Stimulated activated CD8-positive, alpha-beta memory T cell treated with anti-CD3 and anti-CD28 coated beads, Interleukin-15, amount 100 ng/mL, for 48 hours (primary cell): ENCODE results near the gene SMARCA4.
A peak's percentile ranks its signal among the peaks of the same experiment; 100 is the strongest.

Experiments
- DNase-seq, 2 donors: peaks; one replicate each; pipeline ENCODE4 v3.0.0-alpha.2; 2020; ENCODE audit warnings: low read depth in 2 of 2

Gene SMARCA4

GRCh38 chr19:11033763-11034162, 72.9 kb downstream of the SMARCA4 start:
- DNase-seq, result no peak

GRCh38 chr19:11034449-11035213, 73.8 kb downstream of the SMARCA4 start:
- no peak for DNase-seq

GRCh38 chr19:11035441-11036377, 74.9 kb downstream of the SMARCA4 start:
- DNase-seq, result peak; percentile 65 to 69

- no peak for DNase-seq
These were observed 77.7 kb downstream of the SMARCA4 start for GRCh38 chr19:11038511-11038910.

- no peak for DNase-seq
These were observed 80.4 kb downstream of the SMARCA4 start for GRCh38 chr19:11041194-11041593.

- DNase-seq, result no peak
These were observed 81.3 kb downstream of the SMARCA4 start for GRCh38 chr19:11041966-11042627.

- DNase-seq, result no peak
These were observed 83.6 kb downstream of the SMARCA4 start for GRCh38 chr19:11044431-11044830.

- DNase-seq, result no peak
These were observed 84.7 kb downstream of the SMARCA4 start for GRCh38 chr19:11045536-11045935.

- no peak for DNase-seq
These were observed 86.0 kb downstream of the SMARCA4 start for GRCh38 chr19:11046605-11047354.

- DNase-seq, result no peak
These were observed 87.0 kb downstream of the SMARCA4 start for GRCh38 chr19:11047866-11048265.

- no peak for DNase-seq
These were observed 89.7 kb downstream of the SMARCA4 start for GRCh38 chr19:11050323-11051114.

GRCh38 chr19:11053817-11054195, 93.0 kb downstream of the SMARCA4 start:
- DNase-seq, result no peak

- DNase-seq, result no peak
These were observed 93.4 kb downstream of the SMARCA4 start for GRCh38 chr19:11054200-11054599.

- no peak for DNase-seq
These were observed 93.8 kb downstream of the SMARCA4 start for GRCh38 chr19:11054628-11055027.

GRCh38 chr19:11058246-11059030, 97.6 kb downstream of the SMARCA4 start:
- DNase-seq, result no peak

- no peak for DNase-seq
These were observed 98.9 kb downstream of the SMARCA4 start for GRCh38 chr19:11059511-11060358.

GRCh38 chr19:11061952-11062351, 101.1 kb downstream of the SMARCA4 start:
- no peak for DNase-seq

GRCh38 chr19:11063434-11063833, 102.6 kb downstream of the SMARCA4 start:
- no peak for DNase-seq

GRCh38 chr19:11064831-11065303, 104.0 kb downstream of the SMARCA4 start:
- DNase-seq, result no peak
